HG02885 (cell line): ENCODE measurements around the gene IGSF9.

Experiments used
- ATAC-seq: cut with Tn5 transposase; IDR thresholded peaks from one replicate; pipeline ENCODE4 v1.9.1; 2021; ENCODE audit warnings: mild to moderate bottlenecking; ENCODE audit not compliant: unreplicated experiment, poor library complexity

The IGSF9 gene

GRCh38 chr1:159923203-159924024, 22.0 kb downstream of the IGSF9 start:
- peak; percentile 28 for ATAC-seq

- no peak for ATAC-seq
These were observed 22.8 kb downstream of the IGSF9 start for GRCh38 chr1:159922511-159923202.

- peak; percentile 17 for ATAC-seq
These were observed 23.5 kb downstream of the IGSF9 start for GRCh38 chr1:159921700-159922504.

- peak; percentile 28 for ATAC-seq
These were observed 24.2 kb downstream of the IGSF9 start for GRCh38 chr1:159921251-159921650.

GRCh38 chr1:159920651-159921050, 24.8 kb downstream of the IGSF9 start:
- no peak for ATAC-seq

GRCh38 chr1:159920202-159920601, 25.2 kb downstream of the IGSF9 start:
- ATAC-seq = no peak

GRCh38 chr1:159919236-159919865, 26.1 kb downstream of the IGSF9 start:
- no peak for ATAC-seq

- ATAC-seq = no peak
These were observed 26.8 kb downstream of the IGSF9 start for GRCh38 chr1:159918352-159919200.

- ATAC-seq = no peak
These were observed 27.7 kb downstream of the IGSF9 start for GRCh38 chr1:159917533-159918351.

GRCh38 chr1:159916242-159917051, 29.0 kb downstream of the IGSF9 start:
- no peak for ATAC-seq

GRCh38 chr1:159915571-159916241, 29.7 kb downstream of the IGSF9 start:
- no peak for ATAC-seq

- ATAC-seq = no peak
These were observed 31.0 kb downstream of the IGSF9 start for GRCh38 chr1:159914252-159915018.

GRCh38 chr1:159913451-159914192, 31.8 kb downstream of the IGSF9 start:
- no peak for ATAC-seq

GRCh38 chr1:159911326-159912070, 33.9 kb downstream of the IGSF9 start:
- no peak for ATAC-seq
